T-helper 2 cell treated with Interferon-gamma antibody and Interleukin-4, amounts not matched to agents 100 ng/mL and 5 ng/mL, for 36 hours (primary cell): ENCODE results near the gene MED12L. TPM values are rescaled to one million over a fixed set of nuclear protein-coding genes. Genes with fewer than 3 reads are reported as not detected.

Experiments
- intact Hi-C: fragments of 100-400 bp; cut with micrococcal nuclease; formaldehyde crosslinking; loops from one replicate; pipeline ENCODE4 v1.15.1; 2023
- total RNA-seq: library from RNA; stranded (reverse); gene quantifications from 2 replicates; pipeline ENCODE4 v1.2.3, GENCODE V29; 2022

MED12L gene
- total RNA-seq, 1 donor from 2014 or later, result 1.8 TPM

GRCh38 chr3:151169948-151170679 is 84.7 kb downstream of the MED12L start:
- intact Hi-C loops, result loop anchor here (5.0 to 10.0 kb wide), 2 partner anchors 265 to 667 kb away; no protein-coding TSS in a partner anchor

GRCh38 chr3:151171145-151171757 is 85.8 kb downstream of the MED12L start:
- intact Hi-C loops, result loop anchor here (1.0 kb wide), 1 partner anchor 32 kb away; the partner anchor contains the start of gene GPR171

- intact Hi-C loops, result no loop called here
Measured at GRCh38 chr3:151174351-151174750, 88.9 kb downstream of the MED12L start.

GRCh38 chr3:151175952-151176351 is 90.5 kb downstream of the MED12L start:
- intact Hi-C loops, result no loop called here

GRCh38 chr3:151178208-151178845 is 92.9 kb downstream of the MED12L start:
- intact Hi-C loops, result no loop called here

- intact Hi-C loops, result loop anchor here (1.0 to 2.0 kb wide), 2 partner anchors 18 to 28 kb away; no protein-coding TSS in a partner anchor
Measured at GRCh38 chr3:151182349-151183079, 97.0 kb downstream of the MED12L start.

GRCh38 chr3:151183265-151183671 is 97.8 kb downstream of the MED12L start:
- intact Hi-C loops, result loop anchor here (1.0 to 2.0 kb wide), 2 partner anchors 17 to 28 kb away; no protein-coding TSS in a partner anchor

GRCh38 chr3:151191095-151191494 is 105.6 kb downstream of the MED12L start:
- intact Hi-C loops, result no loop called here

- intact Hi-C loops, result no loop called here
Measured at GRCh38 chr3:151192545-151192944, 107.1 kb downstream of the MED12L start.

- intact Hi-C loops, result no loop called here
Measured at GRCh38 chr3:151195826-151196225, 110.4 kb downstream of the MED12L start.

GRCh38 chr3:151196434-151196833 is 111.0 kb downstream of the MED12L start:
- intact Hi-C loops, result no loop called here

GRCh38 chr3:151197228-151197627 is 111.8 kb downstream of the MED12L start:
- intact Hi-C loops, result no loop called here

GRCh38 chr3:151197981-151198767 is 112.7 kb downstream of the MED12L start:
- intact Hi-C loops, result no loop called here

GRCh38 chr3:151198849-151199248 is 113.4 kb downstream of the MED12L start:
- intact Hi-C loops, result no loop called here

GRCh38 chr3:151199554-151200438 is 114.3 kb downstream of the MED12L start:
- intact Hi-C loops, result loop anchor here (1.0 to 5.0 kb wide), 5 partner anchors 16 to 1627 kb away; no protein-coding TSS in a partner anchor

- intact Hi-C loops, result loop anchor here (1.0 to 5.0 kb wide), 5 partner anchors 17 to 1628 kb away; no protein-coding TSS in a partner anchor
Measured at GRCh38 chr3:151200586-151200985, 115.1 kb downstream of the MED12L start.

- intact Hi-C loops, result loop anchor here (5.0 kb wide), 4 partner anchors 996 to 1629 kb away; no protein-coding TSS in a partner anchor
Measured at GRCh38 chr3:151201051-151201730, 115.7 kb downstream of the MED12L start.

GRCh38 chr3:151203051-151203420 is 117.6 kb downstream of the MED12L start, which contains the start of gene GPR171:
GPR171 (minus strand) TSS chr3:151203216; CDS start chr3:151199386, 3,830 bp downstream.
- intact Hi-C loops, result loop anchor here (1.0 to 5.0 kb wide), 9 partner anchors 24 to 1631 kb away; partner anchors contain the start of genes EIF2A, SERP1, SIAH2 and TSC22D2
